ENCODE measurements around the gene CISD3.

CISD3 gene

DNA sequence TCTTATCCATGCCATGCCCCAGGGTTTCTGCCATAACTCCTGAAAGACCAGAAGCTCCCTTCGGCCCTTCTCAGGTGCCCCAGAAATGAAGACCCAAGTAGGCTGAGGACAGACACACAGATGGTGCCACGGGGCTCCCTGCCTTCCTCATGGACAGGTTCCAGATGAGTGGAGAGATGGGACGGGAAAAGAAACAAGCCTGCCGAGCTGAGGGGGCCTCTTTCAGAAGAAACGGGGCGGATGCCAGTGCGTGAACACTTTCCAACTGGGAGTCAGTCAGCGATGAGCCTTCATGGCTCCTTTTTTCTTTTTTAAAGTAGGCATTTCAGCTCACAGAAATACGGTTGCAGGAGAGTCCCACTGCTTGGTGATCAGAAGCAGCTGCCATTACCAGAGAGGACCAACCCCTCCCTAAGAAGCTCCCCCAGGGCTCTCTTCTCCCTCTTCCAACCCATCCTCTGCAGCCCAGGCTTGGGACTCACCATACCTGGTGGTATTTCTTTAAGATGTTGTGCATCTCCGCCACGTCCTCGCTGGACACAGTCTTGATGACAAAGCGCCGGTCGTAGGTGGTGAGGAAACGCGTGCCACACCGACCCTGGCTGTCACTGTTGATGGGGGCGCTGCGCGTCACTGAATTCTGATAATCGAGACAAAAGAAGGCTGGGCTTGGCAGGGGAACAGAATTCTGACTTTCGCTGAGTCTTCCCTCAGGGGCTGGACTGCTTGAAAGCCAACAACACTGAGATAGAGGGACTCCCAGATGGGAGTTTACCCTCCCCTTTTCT lies 50.0 kb downstream of the CISD3 start:
- no peaks in the 10 kb centered on the region for H3K4me1 ChIP-seq (ENCODE audit: control insufficient read depth, insufficient read depth, low read length)
- 94 to 96% methylated on average over 23 of the region's 23 CpGs for WGBS, 2 experiments
- peaks cover 61% of the 10 kb centered on the region for H3K36me3 ChIP-seq (ENCODE audit: control insufficient read depth, insufficient read depth, low read length)
- H3K27ac ChIP-seq (ENCODE audit: insufficient read depth, low read depth, low read length, poor library complexity, severe bottlenecking): no peak overlapping the region
- no peaks in the 10 kb centered on the region for H3K27me3 ChIP-seq (ENCODE audit: control insufficient read depth, insufficient read depth, low read length, poor library complexity, severe bottlenecking)
- H3K4me3 ChIP-seq (ENCODE audit: insufficient read depth, low read depth, low read length): no peak overlapping the region
- H3K9me3 ChIP-seq (ENCODE audit: control insufficient read depth, low read length): no peaks in the 10 kb centered on the region

DNA sequence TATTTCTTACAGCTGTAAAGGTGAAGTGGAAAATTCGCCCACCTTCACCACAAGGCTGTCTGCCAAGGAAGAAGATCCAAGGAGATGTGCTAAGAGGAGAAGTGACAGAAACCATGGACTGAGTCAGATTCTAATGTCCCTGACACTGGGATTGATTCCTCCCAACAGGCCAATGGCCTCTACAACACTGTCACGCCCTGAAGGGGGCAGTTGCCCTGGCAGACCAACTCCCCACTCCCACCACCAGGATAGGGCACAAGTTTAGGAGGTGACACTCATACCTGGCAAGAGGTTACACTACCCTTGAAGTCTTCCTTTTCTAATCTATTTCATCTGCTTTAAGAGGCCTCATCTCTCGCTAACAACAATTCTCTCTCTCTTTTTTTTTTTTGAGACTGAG lies 53.1 kb downstream of the CISD3 start:
- Histone ChIP-seq H3K9me3 (ENCODE audit: control insufficient read depth, low read length) (no peaks in the 10 kb centered on the region), H3K4me1 (ENCODE audit: control insufficient read depth, insufficient read depth, low read length) (no peaks in the 10 kb centered on the region), H3K27me3 (ENCODE audit: control insufficient read depth, insufficient read depth, low read length, poor library complexity, severe bottlenecking) (no peaks in the 10 kb centered on the region), H3K36me3 (ENCODE audit: control insufficient read depth, insufficient read depth, low read length) (peaks cover 50% of the 10 kb centered on the region), H3K27ac (ENCODE audit: insufficient read depth, low read depth, low read length, poor library complexity, severe bottlenecking) (no peak overlapping the region), H3K4me3 (ENCODE audit: insufficient read depth, low read depth, low read length) (no peak overlapping the region)
- 94% methylated on average over 3 of the region's 3 CpGs for WGBS, 2 experiments
